Muscle of back (tissue), 11 donors: ENCODE data around the gene S100A10. TPM values are rescaled to one million over a fixed set of nuclear protein-coding genes. Genes with fewer than 3 reads are reported as not detected.

Source experiments
- DNase-seq, 3 donors: peaks; one replicate each; pipeline versions ENCODE4 v3.0.0 to v3.0.0-alpha.2; 2013
- polyA plus RNA-seq, 10 donors: library from polyadenylated mRNA; unstranded; fragments of 120-200 nt; gene quantifications; one replicate each; pipeline ENCODE4 v1.2.1, GENCODE V29; 2013; ENCODE audit not compliant: insufficient read length in 10 of 10

Gene S100A10
- polyA plus RNA-seq, 10 donors, result 195 to 408 (median 272) TPM

DNA sequence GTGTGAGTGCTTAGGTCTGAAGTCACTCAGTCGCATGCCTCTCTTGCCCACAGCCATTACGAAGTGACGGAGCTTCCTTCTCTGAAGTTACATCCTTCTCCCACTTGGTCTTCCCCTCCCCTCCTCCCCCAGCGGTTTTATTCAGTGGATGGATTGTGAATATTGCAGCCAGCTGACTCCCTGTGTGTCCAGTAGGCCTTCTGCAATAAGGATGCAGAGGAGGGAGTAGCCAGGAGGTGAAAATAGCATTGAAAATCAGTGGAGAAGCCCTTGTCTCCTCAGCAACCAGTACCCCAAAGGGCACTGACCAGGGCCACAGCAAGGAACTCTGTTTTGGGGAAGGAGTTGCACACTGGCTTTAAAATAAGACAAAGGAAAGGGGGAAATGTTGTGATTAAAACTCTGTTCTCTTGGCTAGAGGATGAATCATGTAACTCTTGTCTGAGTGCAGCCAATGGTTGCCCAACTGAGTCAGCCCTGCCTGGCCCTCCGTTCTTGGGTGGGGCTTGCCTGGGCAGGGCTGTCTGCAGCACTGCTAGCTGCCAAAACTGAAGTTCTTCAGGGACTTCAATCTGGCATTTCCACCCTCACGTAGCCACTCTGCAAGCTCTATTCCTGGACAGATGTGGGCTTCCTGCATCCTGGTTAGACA is 4.3 kb downstream of the S100A10 start:
- DNase-seq, result peak in 1 of 3 donors; percentile 65

DNA sequence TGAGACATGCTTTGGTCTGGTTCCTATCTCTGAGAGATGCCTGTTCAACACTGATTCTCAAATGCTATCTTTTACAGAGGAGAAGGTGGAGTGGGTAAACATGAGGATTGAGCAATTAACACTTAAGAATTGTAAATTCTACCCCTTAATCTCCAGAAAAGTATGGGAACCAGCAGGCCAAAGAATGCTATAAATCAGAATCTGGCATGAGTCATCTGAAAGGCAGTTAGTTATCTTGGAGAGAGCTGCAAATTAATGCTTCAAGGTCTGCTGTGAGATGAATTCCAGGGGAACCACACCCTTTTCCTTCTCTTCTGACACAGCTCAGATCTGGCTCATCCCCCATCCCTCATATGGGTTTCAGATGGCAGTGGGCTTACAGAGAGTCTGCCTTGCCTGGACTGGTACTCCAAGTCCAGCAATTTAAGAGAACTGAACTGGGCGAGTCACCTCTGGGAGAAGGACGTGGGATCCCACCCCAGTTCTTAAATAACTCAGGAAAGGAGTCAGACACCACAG is 5.2 kb downstream of the S100A10 start:
- DNase-seq, result peak in 1 of 3 donors; percentile 84

DNA sequence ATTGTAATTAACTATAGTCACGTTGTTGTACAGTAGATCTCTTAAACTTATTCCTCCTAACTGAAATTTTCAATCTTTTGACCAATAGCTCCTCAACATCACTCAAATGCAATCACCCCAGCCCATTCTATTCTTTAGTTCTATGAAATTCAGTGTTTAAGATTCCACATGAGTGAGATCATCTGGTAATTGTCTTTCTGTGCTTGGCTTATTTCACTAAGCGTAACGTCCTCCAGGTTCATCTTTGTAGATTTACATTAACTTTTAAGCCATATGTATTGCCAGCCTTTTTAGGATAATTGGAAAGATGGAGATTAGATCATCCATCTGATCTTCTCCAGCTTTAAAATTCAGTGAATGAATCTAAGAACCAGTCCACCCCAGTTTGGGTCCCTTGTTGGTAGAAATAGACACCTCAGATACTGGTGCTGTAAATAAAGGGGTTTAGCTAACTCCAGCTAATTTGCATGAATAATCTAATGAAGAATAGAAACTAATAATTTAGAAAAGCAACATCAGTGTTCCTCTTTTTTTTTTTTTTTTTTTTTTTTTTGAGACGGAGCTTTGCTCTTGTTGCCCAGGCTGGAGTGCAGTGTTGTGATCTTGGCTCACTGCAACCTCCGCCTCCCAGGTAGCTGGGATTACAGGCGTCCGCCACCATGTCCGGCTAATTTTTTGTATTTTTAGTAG is 7.0 kb downstream of the S100A10 start:
- no peak for DNase-seq

DNA sequence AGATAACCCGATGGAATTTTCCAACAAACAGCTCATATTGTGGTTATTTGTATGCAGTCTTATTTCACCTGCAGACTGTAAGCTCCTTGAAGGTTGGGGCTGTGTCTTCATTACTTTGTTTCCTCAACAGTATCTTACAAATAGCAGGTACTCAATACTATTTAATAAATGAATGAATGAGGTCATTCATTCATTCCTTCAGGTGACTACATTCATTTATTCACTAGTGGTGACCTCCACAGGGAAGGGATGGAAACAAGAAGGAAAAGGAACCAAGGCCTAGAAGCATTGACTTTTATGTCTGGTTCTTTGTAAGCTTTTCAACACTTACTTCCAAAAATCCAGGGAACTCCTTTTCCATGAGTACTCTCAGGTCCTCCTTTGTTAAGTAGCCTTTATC is 7.9 kb downstream of the S100A10 start:
- DNase-seq, result no peak

DNA sequence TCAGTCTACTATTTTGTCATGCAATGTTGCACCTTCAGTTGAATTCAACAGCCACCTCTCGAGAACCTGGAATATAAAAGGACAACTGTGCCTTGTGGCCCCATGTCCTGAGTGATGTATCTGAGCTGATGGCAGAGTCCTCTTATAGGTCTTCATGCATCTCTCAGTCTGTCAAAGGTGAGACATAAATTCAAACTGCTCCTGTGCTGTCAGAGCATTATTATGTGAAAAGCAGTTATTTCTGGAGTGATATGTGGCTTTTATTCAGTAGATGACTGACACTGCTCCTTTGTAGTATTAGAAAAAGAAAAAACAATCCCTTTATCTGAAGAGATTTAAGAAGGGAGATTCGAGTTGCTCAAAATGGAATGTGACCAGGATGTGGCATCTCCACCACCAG is 8.4 kb downstream of the S100A10 start:
- no peak for DNase-seq

DNA sequence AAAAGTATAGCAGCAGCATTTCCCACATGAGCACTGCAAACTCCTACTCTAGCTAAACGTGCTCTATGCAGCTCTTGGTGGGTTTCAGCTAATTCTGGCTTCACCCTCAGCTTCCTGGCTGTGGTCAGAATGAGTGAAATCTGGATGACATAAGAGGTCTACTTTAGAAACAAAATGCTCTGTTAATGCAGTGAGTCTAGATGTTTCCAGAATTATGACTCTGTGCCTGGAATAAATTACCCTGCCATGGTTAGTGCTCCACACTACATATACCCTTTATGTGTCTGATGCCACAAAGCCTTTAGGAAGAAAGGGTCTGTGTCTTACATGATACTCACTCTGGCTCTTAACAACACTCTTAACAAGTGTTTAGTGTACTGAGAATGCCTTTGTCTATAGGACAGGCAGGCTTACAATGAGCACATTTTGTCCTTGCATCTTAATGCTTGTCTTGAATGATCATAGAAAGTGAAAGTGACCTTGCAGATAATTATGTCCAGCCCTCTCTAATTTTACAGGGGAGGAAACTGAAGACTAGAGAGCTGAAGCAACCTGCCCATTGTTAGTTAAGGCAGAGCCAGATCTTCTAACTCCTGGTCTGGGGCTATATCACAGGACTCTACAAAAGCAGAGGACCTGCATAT is 9.2 kb downstream of the S100A10 start:
- no peak for DNase-seq

DNA sequence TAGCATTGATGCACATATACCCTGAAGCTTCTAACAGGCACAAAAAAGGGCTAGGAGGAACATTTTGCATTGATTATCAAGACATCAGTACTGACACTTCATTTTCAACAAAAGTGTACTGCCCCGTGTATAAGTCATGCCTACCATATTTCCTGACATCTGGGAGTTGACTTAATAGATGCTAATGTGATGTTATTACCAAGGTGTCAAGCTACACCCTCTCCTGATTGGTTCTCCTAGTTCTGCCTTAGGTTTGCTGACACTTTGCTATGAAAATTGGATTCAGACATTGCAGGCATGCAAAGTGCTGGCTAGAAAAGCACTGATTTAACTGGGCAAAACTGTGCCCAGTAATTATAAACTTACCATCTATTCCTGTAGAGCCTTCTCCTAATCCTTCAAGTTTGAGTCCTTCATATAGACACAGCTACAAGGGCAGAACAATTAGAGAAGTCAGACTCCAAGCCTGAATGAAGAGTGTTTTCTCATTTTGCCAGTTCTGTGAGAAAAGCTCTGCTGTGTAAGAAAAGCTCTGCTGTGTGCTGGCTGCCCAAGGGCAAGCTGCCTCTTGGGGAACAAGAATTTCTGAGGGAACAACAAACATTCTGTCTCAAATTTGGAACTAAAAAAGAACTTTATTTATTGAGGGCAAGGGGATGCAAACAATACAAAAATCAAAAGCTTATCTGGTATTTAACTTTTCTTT is 11.2 kb downstream of the S100A10 start:
- no peak for DNase-seq

DNA sequence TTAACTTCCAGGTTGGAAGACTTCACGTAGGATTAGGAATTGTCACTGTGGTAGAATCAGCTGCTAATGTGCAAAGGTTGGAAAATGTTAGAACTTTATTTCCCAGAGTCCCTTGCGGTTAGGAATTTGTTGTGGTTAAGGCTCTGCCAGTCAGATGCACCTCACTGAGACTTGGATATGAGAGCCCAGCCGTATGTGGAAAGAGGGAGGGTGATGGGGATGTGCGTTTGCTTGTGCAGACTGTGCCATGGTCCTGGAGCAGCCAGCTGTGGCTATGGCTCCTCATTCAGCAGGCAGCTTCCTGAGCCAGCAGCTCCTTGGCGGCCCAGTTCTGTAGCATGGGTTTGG is 12.5 kb downstream of the S100A10 start:
- DNase-seq, result no peak

DNA sequence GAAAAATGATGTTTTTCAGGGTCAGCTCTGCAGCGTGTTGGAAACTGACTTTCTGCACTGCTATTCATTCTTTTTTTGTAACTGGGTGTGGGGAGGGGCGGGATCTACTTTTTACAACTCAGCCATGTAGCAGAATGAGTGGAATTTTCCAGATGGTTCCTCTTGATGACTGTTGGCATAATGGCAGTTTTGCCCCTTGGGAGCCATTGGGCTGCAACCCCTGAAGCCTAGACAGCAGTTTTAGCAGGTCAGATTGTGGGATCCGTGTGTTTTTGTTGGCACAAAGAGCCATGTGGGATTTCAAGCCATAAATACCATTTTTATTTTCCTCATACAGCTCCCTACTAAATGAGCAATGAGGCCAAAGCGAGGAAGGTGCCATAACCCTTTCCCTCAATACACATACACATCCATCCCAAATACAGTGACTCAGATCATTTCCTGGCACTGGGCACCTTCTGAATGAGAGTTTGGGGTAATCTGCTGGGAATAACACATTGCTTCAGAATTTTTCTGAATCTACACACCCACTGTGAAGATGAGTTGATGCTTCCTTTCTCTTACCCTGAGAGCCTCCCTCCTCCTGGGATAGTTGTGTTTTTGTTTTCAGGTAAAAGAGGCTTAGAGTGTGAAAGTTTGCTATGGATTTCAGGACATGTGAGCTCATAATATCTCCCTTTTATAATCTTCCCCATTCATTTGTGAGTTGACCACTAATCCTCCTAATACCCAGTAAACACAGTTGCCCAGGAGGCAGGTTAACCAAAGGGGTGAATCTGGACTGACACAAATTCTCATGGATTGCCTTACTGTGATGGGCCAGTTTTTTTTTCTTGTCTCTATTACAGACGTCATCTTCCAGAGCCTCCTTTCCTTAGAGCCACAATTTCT is 13.1 kb downstream of the S100A10 start:
- DNase-seq, result peak; percentile 57 to 78 (median 75)

DNA sequence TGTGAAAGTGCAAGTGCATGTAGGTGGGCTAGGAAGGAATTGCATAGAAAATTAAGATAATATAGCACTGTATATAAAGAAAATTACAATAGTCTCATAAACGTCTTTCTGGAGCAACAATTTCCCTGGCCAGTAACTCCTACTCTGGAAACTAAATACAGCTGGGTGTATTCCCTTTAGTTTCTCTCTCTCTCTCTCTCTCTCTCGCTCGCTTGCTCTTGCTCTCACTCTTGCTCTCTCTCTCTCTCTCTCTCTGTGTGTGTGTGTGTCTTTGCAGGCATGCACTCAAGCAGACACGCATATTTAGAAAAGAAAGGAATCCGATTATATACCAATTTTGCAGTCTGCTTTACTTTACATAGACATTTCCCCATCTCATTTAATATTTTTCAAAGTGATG is 14.7 kb downstream of the S100A10 start:
- peak in 1 of 3 donors; percentile 61 for DNase-seq

DNA sequence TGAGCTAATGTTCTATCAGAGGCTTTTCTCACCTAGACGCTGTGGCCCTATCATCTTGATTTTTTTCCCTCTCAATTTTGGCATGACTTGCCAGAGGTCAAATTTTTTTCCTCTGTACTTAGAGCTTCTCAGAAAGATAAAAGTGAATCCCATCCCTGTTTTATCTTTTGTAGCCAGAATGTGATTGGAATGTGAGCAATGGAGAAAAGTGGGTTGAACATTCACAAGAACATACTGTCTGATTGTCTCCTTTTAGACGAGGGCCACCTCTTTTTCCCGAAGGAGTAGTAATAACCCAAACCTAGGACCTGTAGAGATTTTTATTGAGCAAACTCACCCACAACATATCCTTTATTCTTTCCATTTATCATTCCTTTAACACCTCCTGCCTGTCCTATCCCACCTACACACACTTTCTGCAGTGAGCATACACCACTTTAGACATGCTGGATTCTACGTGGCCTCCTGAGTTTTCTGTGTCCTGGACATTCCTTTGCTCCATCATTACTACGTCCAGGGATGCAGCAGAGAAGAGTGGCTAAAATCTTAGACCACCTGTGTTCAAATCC is 15.9 kb downstream of the S100A10 start:
- no peak for DNase-seq

DNA sequence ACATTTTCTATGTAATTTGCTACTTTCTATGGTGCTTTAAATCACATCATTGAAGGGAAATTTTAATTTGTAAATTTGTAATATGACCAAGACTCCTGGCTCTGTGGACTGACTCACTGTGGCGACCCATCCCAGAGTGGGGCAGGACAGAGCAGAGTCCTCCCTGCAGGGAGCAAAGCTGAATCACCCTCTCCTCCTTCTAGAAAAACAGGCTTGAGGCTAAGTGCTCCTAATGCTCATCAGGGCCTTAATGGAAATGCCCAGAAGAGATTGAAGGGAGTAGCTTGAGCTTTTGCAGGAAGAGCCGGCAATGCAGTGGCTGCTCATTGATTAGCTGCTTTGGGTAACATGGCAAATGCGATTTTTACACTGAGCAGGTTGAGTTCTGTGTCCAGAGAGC is 16.8 kb downstream of the S100A10 start:
- DNase-seq, result no peak

DNA sequence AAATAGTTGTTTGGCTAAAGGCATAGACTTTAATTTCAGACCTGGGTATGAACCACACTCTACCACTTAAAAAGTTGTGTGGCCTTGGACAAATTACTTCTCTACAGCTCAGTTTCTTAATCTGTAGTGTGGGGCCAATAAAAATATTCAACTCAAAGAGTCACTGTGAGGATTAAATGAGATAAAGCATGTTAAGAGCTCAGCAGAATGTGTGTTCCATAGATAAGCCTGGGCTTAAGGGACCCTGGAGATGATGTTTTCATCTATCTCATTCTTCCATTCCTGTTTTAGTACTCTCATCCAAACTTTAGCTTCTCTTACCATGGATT is 17.7 kb downstream of the S100A10 start:
- no peak for DNase-seq

DNA sequence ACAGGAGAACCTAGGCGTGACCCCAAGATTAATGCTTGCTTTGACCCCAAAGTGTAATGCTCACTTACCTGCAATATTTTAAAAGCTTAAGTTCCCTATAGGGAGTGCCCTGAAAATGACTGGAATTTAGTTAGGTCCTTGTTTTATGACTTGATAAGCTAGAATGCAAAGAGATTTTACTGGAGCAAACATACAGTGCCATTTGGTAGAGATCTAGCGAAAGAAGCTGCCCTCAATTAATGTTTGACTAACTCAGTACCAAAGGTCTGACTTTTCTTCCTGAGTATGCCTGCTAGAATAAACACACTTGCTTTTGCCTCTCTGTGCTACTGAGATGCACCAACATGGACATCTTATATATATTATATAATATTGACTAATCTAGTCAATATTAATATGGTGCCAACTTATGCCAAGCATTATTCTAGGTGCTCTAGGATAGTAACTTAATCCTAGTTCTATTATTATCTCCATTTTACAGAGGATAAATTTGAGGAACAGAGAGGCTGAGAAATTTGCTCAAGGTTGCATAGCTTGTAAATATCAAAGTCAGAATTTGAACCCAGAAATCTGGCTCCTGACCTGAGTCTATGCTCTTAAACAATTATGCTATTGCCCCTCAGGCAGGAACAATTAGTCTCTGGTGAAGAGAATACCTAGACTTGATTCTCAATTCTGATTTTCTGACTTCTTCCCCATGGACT is 18.2 kb downstream of the S100A10 start:
- no peak for DNase-seq

DNA sequence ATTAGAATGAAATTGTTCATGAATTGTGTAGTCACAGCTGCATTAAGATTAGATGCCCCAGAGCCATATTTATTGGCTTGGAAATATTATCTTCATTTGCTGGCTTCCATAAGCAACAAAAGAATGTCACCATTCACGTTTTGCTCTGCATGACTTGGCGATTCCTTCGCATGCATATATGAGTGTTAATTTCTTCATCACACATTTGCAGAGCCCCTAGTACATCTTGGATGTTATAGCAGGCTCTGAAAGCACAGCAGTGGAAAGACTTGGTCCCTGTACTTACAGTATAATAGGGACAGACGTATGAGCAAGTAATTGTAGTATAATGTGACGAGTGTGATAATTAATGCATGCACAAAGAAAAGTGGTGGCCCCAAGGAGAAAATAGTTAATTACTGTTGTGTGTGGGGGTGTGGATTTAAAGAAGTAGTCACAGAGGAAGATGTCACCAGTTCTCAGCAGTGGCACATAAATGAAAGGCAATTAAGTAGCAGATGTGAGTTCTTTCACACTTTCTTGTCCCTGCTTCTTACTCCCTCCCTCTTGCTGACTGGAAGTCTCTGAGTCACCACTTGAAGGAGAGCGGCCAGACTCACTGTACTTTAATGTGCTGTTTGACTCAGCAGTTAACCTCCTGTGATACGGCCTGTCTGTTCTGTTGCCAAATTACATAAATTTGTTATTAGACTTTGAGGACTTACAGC is 21.0 kb downstream of the S100A10 start:
- peak in 1 of 3 donors; percentile 32 for DNase-seq

DNA sequence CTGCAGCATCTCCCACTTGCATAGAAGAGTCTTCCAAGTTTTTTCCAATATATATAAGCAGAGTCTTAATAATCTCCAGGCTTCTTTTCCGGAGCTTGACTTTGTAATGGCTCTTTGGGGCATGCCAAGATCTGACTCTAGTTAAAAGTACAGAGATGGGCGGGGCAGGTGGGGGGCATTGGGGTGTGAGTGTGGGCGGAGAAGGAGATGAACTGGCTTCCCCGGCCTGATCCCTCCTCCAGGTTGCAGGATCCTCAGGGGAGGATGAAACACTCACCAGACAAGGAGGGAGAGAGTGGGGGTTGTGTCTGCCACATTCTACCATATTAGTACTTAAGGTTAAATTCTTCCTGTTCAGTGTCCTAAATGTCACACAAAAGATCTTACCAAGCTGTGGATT is 23.0 kb downstream of the S100A10 start:
- DNase-seq, result peak in 1 of 3 donors; percentile 37

DNA sequence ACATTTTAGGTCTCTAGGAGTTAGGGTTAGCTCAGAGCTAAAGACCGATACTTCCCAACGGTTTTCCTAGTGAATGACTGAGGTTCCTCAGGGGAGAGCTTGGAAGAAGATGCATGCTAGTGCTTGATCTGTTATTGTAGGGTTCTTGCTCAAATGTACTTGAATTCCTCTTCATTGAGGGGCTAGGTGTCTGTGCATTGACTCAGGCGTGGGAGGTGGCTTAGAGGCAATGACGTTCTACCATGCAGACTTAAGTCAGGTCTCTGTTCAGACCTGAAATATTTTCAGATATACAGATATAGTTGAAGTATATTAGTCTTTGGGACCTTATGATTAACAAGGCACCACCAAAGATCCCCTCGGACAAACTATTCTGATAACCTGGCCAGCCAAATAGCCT is 23.5 kb downstream of the S100A10 start:
- no peak for DNase-seq

DNA sequence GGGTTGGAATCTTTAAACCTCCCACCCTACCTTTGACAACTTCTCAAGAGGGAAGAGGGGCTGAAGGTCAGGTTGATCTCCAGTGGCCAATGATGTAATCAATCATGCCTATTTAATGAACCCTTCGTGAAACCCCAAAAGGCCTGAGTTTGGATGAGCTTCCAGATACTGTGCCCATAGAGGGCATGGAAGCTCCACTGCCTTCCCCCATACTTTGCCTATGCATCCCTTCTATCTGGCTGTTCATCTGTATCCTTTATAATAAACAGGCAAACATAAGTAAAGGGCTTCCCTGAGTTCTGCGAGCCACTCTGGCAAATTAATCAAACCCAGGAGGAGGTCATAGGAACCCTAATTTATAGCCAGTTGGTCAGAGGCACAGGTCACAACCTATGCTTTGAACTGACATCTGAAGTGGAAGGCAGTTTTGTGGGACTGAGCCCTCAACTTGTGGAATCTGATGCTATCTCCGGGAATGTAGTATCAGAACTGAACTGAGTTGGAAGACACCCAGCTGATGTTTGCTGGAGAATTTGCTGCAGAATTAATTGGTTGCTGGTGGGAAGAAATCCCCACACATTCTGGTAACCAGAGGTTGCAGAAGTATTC is 24.8 kb downstream of the S100A10 start:
- DNase-seq, result no peak

DNA sequence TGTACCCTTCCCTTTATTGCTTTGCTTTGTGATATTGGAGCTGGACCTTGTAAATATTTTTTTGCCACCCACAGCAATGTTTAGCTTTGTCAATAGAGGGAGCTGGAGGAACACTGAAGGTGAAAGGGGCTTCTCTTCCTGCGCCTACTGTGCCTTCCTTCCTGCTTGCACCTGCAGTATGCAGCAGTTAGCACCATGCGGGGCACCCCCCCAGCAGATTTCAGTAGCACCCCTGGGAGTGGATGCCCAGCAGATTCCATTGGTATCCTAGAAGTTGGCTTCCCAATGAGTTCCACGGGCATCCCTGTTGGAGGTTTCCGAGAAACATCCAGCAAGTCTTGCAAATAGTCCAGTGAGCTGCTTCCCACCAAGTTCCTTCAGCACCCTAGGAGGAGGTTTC is 25.6 kb downstream of the S100A10 start:
- no peak for DNase-seq
